D721Med (cell line): ENCODE measurements around the gene DDX4.

ENCODE experiments used
- DNase-seq: peaks from one replicate; pipeline ENCODE4 v3.0.0; 2011; ENCODE audit warnings: low spot score; ENCODE audit not compliant: insufficient read length
- FAIRE-seq: peaks from 2 replicates; lab custom pipeline; 2011; peaks lifted over from hg19 to GRCh38; lab: Jason Lieb, UNC
- TF ChIP-seq, protein P1 (sequence below): IDR thresholded peaks from 2 replicates; pipeline ENCODE4 v1.5.1; 2012; ENCODE audit warnings: mild to moderate bottlenecking, control low read depth; ENCODE audit not compliant: insufficient read depth; ENCODE audit errors: missing control alignments

Gene DDX4

DNA sequence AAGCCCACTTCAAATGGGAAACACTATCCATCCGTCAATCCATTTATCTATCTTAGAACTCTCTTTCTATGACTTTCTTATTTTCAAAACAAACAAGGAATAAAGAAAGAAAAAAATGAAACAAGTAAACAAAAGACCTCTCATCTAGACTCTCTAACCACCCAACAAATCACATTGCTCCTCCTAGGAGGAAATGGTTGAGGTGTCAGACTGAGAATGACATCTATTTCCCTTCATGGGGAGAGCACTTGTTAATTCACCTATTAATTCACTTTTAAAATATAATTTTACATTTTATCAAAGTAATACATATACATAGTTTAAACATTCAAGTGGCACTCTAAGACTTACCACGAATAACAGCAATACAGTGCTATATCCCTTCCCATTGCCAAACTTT lies 110.9 kb downstream of the DDX4 start:
- TF ChIP-seq, protein P1, sequence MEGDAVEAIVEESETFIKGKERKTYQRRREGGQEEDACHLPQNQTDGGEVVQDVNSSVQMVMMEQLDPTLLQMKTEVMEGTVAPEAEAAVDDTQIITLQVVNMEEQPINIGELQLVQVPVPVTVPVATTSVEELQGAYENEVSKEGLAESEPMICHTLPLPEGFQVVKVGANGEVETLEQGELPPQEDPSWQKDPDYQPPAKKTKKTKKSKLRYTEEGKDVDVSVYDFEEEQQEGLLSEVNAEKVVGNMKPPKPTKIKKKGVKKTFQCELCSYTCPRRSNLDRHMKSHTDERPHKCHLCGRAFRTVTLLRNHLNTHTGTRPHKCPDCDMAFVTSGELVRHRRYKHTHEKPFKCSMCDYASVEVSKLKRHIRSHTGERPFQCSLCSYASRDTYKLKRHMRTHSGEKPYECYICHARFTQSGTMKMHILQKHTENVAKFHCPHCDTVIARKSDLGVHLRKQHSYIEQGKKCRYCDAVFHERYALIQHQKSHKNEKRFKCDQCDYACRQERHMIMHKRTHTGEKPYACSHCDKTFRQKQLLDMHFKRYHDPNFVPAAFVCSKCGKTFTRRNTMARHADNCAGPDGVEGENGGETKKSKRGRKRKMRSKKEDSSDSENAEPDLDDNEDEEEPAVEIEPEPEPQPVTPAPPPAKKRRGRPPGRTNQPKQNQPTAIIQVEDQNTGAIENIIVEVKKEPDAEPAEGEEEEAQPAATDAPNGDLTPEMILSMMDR = no peak
- FAIRE-seq = no peak
- no peak for DNase-seq

DNA sequence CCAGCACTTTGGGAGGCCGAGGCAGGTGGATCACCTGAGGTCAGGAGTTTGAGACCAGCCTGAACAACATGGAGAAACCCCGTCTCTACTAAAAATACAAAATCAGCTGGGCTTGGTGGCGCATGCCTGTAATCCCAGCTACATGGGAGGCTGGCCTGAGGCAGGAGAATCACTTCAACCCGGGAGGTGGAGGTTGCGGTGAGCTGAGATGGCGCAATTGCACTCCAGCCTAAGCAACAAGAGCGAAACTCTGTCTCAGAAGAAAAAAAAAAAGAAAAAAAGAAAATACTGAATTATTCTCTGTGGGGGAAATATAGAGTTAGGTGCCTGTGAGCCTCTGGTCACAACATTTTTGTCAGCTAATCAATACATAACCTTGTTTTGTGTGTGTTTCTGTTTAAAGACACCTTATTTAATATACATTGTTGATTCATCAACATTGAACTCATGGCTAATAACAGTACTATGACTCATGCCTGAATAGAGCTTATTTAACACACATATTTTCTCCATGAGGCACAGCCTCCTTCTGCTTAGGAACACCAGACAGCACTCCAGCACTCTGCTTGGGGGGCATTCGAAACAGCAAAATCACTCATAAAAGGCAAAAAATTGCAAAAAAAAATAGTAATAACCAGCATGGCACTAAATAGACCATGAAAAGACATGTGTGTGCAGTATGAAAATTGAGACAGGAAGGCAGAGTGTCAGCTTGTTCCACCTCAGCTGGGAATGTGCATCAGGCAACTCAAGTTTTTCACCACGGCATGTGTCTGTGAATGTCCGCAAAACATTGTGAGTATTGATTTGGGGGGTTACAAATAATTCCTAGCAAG lies 113.2 kb downstream of the DDX4 start, which contains the start of gene IL31RA:
IL31RA (plus strand) TSS at position 519 of the 836 bp plus-strand sequence; CDS start at position 733, 214 bp downstream.
- TF ChIP-seq, protein P1 = no peak
- no peak for FAIRE-seq
- no peak for DNase-seq

DNA sequence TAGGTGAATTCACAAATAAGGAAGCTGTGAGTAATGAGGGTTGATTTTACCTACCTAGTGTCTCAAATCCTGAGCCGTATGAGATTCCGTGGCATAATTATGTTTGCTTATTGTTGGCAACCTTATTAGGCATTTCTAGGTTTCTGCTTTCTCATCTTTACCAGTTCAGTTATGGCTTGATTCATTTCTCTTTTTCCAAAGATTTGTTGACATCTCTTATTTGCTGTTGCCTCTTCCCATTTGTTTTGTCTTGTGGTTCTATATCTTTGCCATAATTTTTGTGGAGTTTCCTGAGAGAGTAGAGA lies 113.8 kb downstream of the DDX4 start:
- TF ChIP-seq, protein P1 = no peak
- no peak for FAIRE-seq
- DNase-seq = no peak

DNA sequence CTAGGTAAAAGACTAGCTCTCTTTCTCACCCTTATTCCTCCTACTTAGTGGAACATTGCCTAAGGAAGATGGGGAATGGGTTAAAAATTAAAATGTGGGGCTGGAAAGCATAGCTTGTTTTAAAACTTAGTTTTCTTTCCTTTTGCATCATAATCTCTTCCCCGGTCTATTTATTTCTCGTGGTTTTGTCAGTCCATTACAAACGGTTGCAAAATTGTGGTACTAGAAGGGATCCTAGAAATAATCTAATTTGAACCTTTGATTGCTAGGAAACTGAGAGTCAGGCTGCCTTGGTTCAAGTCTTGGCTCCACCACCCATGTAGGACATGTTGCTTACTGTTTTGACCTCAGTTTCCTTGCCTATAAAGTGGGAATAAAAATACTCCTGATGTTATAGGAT lies 114.6 kb downstream of the DDX4 start:
- TF ChIP-seq, protein P1 = no peak
- FAIRE-seq = no peak
- DNase-seq = no peak

DNA sequence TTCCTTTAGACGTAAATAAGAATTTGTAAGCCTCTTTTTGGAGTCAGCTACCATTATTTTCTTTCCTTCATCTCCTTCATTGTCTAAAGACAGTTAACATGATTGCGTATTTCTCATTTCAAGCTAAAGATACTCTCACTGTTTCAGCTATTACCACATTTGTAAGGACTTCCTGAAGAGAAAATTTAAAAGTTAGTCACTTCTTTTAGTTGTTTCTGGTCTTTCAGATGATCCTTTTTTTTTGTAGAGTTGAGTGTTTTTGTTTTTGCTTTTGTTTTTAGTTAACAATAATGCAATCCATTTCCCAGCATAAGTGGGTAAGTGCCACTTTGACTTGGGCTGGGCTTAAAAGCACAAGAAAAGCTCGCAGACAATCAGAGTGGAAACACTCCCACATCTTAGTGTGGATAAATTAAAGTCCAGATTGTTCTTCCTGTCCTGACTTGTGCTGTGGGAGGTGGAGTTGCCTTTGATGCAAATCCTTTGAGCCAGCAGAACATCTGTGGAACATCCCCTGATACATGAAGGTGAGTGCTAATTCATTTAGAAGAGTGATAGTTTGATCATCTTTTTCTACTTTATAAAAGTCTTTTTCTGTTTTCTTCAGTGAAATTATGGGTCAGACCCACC lies 115.3 kb downstream of the DDX4 start:
- TF ChIP-seq, protein P1 = no peak
- DNase-seq (no peak), FAIRE-seq (no peak)

DNA sequence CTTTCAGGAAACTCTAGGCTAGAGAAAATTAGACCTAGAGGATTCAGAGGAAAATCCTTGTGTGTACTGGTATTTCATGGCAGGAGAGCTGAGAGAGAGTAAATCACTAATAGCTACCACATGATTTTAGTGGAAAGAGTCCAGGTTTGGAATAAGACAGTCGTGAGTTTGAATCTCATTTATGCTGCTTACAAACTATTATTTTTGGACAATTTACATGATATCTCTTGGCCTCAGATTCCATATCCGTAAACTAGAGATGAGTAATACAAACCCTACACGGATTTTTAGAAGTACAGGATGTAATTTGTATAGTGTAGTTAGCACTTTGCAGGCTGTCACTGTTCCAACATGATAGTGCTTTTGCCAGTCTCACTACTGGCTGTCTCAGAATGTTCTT lies 116.0 kb downstream of the DDX4 start:
- DNase-seq = no peak

DNA sequence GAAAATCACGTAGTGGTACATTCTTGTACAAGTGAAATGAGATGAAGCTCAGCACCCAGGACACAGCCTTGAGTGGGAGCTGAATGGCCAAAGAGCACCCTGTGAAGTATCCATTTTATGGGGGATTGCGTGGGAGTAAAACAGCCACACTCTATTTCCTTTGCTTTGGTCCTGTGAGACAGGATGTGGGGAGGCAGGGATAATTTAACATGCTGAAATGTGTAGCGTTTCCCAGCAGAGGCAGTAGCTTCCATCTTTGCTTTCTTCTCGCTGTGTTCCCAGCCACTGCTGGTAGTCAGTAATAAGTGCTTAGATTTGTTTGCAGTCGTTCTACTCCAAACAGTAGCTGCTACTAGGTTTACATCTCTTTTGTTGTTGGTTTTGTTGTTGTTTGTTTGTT lies 117.6 kb downstream of the DDX4 start:
- DNase-seq = no peak
- no peak for FAIRE-seq

More for the DNA sequence above, 116.0 kb downstream of the DDX4 start:
- TF ChIP-seq, protein P1 = no peak
- FAIRE-seq = no peak

More for the DNA sequence above, 117.6 kb downstream of the DDX4 start:
- TF ChIP-seq, protein P1 = no peak
